Measurements from ENCODE around the gene DPP10.

GRCh38 chr2:115194623-115195022 lies 752.2 kb downstream of the DPP10 start:
- TF ChIP-seq POLR2A (IDR thresholded peaks at IDR 0.05; ENCODE audit: low read depth, low read length): no peak
- no peak for TF ChIP-seq TAF1 (IDR thresholded peaks at IDR 0.05; ENCODE audit: borderline replicate concordance, low read depth, low read length)
